GM06990 (cell line): ENCODE measurements around the gene ZNF438.
"Not testable (repeated sequence)": the region's sequence is repeated elsewhere in the genome, so short reads cannot be mapped to it uniquely, and the experiment has no call there.

Experiments
- DNase-seq: peaks from one replicate; pipeline ENCODE4 v3.0.0-alpha.2; 2011; ENCODE audit not compliant: insufficient read length; ENCODE audit errors: extremely low read depth
- H3K27me3 ChIP-seq: replicated peaks from 2 replicates; pipeline ENCODE4 v1.6.0; 2011; ENCODE audit warnings: low read length; ENCODE audit not compliant: control insufficient read depth, insufficient read depth
- H3K36me3 ChIP-seq: 2 replicates; pipeline ENCODE4 v1.5.1; 2011; ENCODE audit warnings: low read length; ENCODE audit not compliant: control insufficient read depth, insufficient read depth
- H3K4me3 ChIP-seq: replicated peaks from 2 replicates; pipeline ENCODE4 v1.5.1; 2011; ENCODE audit warnings: low read depth, mild to moderate bottlenecking, control low read depth, low read length
- CTCF ChIP-seq: IDR thresholded peaks from 2 replicates; pipeline ENCODE4 v1.5.1; 2011; ENCODE audit warnings: low read length, control low read depth, mild to moderate bottlenecking, inconsistent platforms; ENCODE audit not compliant: insufficient read depth, poor library complexity, severe bottlenecking

The ZNF438 gene

DNA sequence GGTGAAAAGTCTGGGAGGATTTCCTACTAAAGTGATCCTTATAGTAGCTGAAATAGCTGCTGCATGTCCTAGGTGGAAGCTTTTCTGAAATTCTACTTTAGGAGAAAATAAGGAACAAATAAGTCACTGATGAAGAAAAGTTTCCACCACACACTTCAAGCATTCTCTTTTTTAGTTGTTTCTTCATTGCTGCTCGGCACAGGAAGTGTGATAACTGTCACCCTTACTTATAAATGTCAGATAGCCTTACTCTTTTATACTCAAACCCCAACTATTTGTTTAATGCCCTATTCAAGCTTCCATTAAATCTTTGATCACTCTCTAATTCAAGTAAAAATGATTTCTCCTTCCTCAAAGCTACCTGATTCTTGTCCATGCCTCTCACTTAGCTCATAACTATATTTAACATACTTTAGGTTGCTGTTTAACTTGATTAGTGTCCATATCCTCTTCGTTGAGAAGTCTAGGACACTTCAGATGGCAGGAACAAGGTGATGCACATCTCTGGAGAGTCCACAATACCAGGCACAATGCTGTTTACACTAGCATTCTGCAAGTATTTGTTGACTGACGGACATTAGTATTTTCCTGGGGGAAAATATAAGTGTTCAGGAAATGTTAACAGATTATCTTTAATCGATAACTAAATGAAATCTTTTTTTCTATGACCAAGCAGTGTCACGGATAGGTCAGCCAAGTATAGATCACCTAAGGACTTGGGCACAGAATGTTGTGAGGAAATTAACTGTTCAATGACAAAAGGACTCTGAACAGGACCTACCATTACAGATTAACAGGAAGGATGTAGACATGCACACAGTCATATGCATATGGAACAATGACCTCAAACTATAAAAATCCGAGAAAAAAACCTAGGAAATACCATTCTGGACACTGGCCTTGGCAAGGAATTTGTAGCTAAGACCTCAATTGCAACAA, 67.4 kb downstream of the ZNF438 start:
- DNase-seq: no peak
- no peak for TF ChIP-seq CTCF

DNA sequence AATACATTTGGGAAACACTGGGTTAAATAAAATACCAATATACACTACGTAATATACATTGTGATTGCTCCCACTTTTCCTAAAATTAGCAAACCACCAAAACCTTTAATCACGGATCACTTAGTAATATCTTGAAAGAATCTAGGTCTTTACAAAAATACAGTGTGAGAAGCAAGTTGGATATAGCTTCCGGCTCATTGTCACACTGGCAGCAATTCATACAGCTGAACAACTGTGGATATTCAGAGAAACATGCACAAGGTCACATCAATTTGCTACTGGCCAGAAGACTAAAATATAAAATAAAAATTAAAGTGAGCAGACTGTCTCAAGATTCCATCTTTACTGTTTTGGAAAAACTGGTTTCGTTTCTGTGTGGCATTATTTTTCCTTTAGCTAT, 69.1 kb downstream of the ZNF438 start:
- Histone ChIP-seq H3K36me3 (no peaks in the 10 kb centered on the region), H3K4me3 (no peak overlapping the region), H3K27me3 (no peaks in the 10 kb centered on the region)
- no peak for TF ChIP-seq CTCF
- DNase-seq: no peak

More for the DNA sequence above, 67.4 kb downstream of the ZNF438 start:
- H3K27me3 ChIP-seq: no peaks in the 10 kb centered on the region
- H3K4me3 ChIP-seq: no peak overlapping the region
- H3K36me3 ChIP-seq: no peaks in the 10 kb centered on the region

DNA sequence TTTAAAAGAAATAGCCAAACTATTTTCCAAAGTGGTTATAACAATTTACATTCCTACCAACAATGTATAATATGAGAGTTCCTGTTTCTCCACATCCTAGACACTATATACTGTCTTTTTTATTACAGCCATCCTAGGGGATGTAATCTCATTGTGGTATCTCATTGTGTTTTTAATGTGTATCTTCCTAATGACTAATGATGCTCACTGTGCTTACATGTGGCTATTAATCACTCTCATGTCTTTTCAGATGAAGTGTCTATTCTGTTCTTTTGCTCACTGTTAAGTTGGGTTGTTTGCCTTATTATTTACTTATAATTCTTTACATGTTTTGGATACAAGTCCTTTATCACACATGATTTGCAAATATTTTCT, 71.8 kb downstream of the ZNF438 start:
- no peak for DNase-seq
- Histone ChIP-seq H3K36me3 (no peaks in the 10 kb centered on the region), H3K4me3 (no peak overlapping the region; the same call in 1 of the 2 replicates), H3K27me3 (no peaks in the 10 kb centered on the region)
- TF ChIP-seq CTCF: no peak

DNA sequence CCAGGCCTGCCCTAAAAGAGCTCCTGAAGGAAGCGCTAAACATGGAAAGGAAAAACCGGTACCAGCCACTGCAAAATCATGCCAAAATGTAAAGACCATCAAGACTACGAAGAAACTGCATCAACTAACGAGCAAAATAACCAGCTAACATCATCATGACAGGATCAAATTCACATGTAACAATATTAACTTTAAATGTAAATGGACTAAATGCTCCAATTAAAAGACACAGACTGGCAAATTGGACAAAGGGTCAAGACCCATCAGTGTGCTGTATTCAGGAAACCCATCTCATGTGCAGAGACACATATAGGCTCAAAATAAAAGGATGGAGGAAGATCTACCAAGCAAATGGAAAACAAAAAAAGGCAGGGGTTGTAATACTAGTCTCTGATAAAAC, 82.4 kb downstream of the ZNF438 start:
- H3K4me3 ChIP-seq, H3K27me3 ChIP-seq, H3K36me3 ChIP-seq, DNase-seq: not testable (repeated sequence)

DNA sequence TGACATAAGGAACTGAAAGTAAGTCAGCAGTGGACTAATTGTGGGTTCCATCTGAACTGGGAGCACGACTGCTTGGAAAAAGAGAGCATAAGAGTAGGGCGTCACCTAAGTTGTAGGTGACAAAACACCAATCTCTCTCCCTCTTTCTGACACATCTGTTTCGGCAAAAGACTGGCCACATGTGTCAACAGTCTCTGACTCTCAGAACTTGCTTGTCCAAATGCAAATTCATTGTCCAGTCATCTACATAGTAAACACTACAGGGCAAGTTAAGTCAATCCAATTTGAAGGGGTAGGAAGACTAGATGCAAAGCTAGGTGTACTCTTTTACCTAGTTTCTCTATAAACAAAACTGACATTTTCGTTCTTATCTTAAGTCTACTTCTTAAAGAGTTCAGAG, 87.7 kb downstream of the ZNF438 start:
- H3K4me3 ChIP-seq: no peak overlapping the region
- no peaks in the 10 kb centered on the region for H3K36me3 ChIP-seq
- no peak for TF ChIP-seq CTCF
- no peaks in the 10 kb centered on the region for H3K27me3 ChIP-seq
- DNase-seq: no peak

DNA sequence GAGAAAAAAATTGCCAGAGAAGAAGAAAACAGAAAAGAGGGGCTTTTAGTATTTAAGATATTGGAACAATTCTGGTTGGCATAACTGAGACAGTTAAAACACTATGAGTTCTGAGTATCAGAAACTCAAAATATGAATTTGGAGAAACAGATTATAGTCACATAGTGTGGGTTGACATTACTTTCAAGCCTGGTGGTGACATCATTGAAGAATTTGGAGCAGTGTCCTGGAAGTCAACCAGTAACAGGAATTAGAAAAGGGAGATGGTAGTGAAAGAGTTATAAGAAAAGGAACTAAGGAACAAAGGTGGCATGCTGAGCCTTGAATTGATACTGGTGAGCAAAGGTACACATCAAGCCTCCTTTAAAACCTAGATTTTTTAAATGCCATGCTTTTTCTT, 88.2 kb downstream of the ZNF438 start:
- Histone ChIP-seq H3K27me3 (no peaks in the 10 kb centered on the region), H3K4me3 (no peak overlapping the region), H3K36me3 (no peaks in the 10 kb centered on the region)
- DNase-seq: no peak
- no peak for TF ChIP-seq CTCF
